ENCODE data around the gene KCNA10. TPM values are rescaled to one million over a fixed set of nuclear protein-coding genes. Genes with fewer than 3 reads are reported as not detected.

Gene KCNA10
- total RNA-seq, 1 donor from 2014 or later = not detected

GRCh38 chr1:110489973-110490542 is 28.9 kb downstream of the KCNA10 start:
- no peaks in the 10 kb centered on the region for H3K4me1 Mint-ChIP-seq (ENCODE audit: low read depth)
- H3K4me3 Mint-ChIP-seq (ENCODE audit: low read depth) = no peak overlapping the region

GRCh38 chr1:110489406-110489805 is 29.6 kb downstream of the KCNA10 start:
- Mint-ChIP-seq H3K27ac (no peak overlapping the region), H3K36me3 (ENCODE audit: insufficient read depth) (no peaks in the 10 kb centered on the region), H3K4me1 (ENCODE audit: low read depth) (no peaks in the 10 kb centered on the region), H3K9me3 (ENCODE audit: low read depth) (no peaks in the 10 kb centered on the region), H3K27me3 (peaks cover 38% of the 10 kb centered on the region), H3K4me3 (ENCODE audit: low read depth) (no peak overlapping the region)
- TF ChIP-seq CTCF (IDR thresholded peaks at IDR 0.05; ENCODE audit: unreplicated experiment) = no peak
- DNase-seq (ENCODE audit: low spot score, unreplicated experiment) = no peak

More at GRCh38 chr1:110489973-110490542, 28.9 kb downstream of the KCNA10 start:
- H3K27ac Mint-ChIP-seq = no peak overlapping the region
- no peaks in the 10 kb centered on the region for H3K9me3 Mint-ChIP-seq (ENCODE audit: low read depth)
- TF ChIP-seq CTCF (IDR thresholded peaks at IDR 0.05; ENCODE audit: unreplicated experiment) = no peak
- H3K27me3 Mint-ChIP-seq = peaks cover 40% of the 10 kb centered on the region
- no peak for DNase-seq (ENCODE audit: low spot score, unreplicated experiment)
- H3K36me3 Mint-ChIP-seq (ENCODE audit: insufficient read depth) = no peaks in the 10 kb centered on the region

GRCh38 chr1:110488867-110489266 is 30.1 kb downstream of the KCNA10 start:
- no peaks in the 10 kb centered on the region for H3K9me3 Mint-ChIP-seq (ENCODE audit: low read depth)
- H3K27me3 Mint-ChIP-seq = peaks cover 42% of the 10 kb centered on the region
- H3K27ac Mint-ChIP-seq = no peak overlapping the region
- no peaks in the 10 kb centered on the region for H3K36me3 Mint-ChIP-seq (ENCODE audit: insufficient read depth)
- no peaks in the 10 kb centered on the region for H3K4me1 Mint-ChIP-seq (ENCODE audit: low read depth)
- H3K4me3 Mint-ChIP-seq (ENCODE audit: low read depth) = no peak overlapping the region
- no peak for DNase-seq (ENCODE audit: low spot score, unreplicated experiment)
- TF ChIP-seq CTCF (IDR thresholded peaks at IDR 0.05; ENCODE audit: unreplicated experiment) = no peak

GRCh38 chr1:110488161-110488560 is 30.8 kb downstream of the KCNA10 start:
- H3K4me1 Mint-ChIP-seq (ENCODE audit: low read depth) = peaks cover 2% of the 10 kb centered on the region
- H3K9me3 Mint-ChIP-seq (ENCODE audit: low read depth) = no peaks in the 10 kb centered on the region
- H3K27ac Mint-ChIP-seq = no peak overlapping the region
- H3K27me3 Mint-ChIP-seq = peaks cover 43% of the 10 kb centered on the region
- TF ChIP-seq CTCF (IDR thresholded peaks at IDR 0.05; ENCODE audit: unreplicated experiment) = no peak
- H3K36me3 Mint-ChIP-seq (ENCODE audit: insufficient read depth) = no peaks in the 10 kb centered on the region
- no peak overlapping the region for H3K4me3 Mint-ChIP-seq (ENCODE audit: low read depth)
- no peak for DNase-seq (ENCODE audit: low spot score, unreplicated experiment)

GRCh38 chr1:110487726-110488125 is 31.2 kb downstream of the KCNA10 start:
- Mint-ChIP-seq H3K36me3 (ENCODE audit: insufficient read depth) (no peaks in the 10 kb centered on the region), H3K27me3 (peaks cover 45% of the 10 kb centered on the region), H3K9me3 (ENCODE audit: low read depth) (no peaks in the 10 kb centered on the region), H3K27ac (no peak overlapping the region), H3K4me1 (ENCODE audit: low read depth) (peaks cover 2% of the 10 kb centered on the region), H3K4me3 (ENCODE audit: low read depth) (no peak overlapping the region)
- TF ChIP-seq CTCF (IDR thresholded peaks at IDR 0.05; ENCODE audit: unreplicated experiment) = no peak
- no peak for DNase-seq (ENCODE audit: low spot score, unreplicated experiment)
